Muscle of leg (tissue), 11 donors: ENCODE results near the gene CTBP2. TPM values are rescaled to one million over a fixed set of nuclear protein-coding genes. Genes with fewer than 3 reads are reported as not detected.
A peak's percentile ranks its signal among the peaks of the same experiment; 100 is the strongest.

Experiments used
- DNase-seq: peaks from one replicate; pipeline ENCODE4 v3.0.0; 2013
- H3K27ac ChIP-seq: one replicate; pipeline ENCODE4 v1.5.1; 2013; ENCODE audit warnings: mild to moderate bottlenecking, low read length, control low read depth
- H3K27me3 ChIP-seq: one replicate; pipeline ENCODE4 v1.6.1; 2013; ENCODE audit warnings: low read length; ENCODE audit not compliant: control insufficient read depth, insufficient read depth
- H3K36me3 ChIP-seq: one replicate; pipeline ENCODE4 v1.6.1; 2013; ENCODE audit warnings: low read length; ENCODE audit not compliant: control insufficient read depth, insufficient read depth
- H3K4me1 ChIP-seq: one replicate; pipeline ENCODE4 v1.6.1; 2013; ENCODE audit warnings: low read length; ENCODE audit not compliant: control insufficient read depth, insufficient read depth
- H3K4me3 ChIP-seq: one replicate; pipeline ENCODE4 v1.5.1; 2013; ENCODE audit warnings: low read length, control low read depth
- H3K9me3 ChIP-seq: replicated peaks from 2 replicates; pipeline ENCODE4 v1.6.1; 2013; ENCODE audit warnings: low read depth, low read length; ENCODE audit not compliant: control insufficient read depth
- WGBS: methylation state at CpG from one replicate; pipeline ENCODE4 v1.1.5; 2013; ENCODE audit warnings: missing lambda C conversion rate; ENCODE audit not compliant: insufficient coverage; 5-methylcytosine and 5-hydroxymethylcytosine counted together
- polyA plus RNA-seq, 8 donors: library from polyadenylated mRNA; unstranded; fragments of 120-200 nt; gene quantifications; one replicate each; pipeline versions ENCODE4 v1.2.1 to v1.2.3, GENCODE V29; 2013; ENCODE audit warnings: inconsistent platforms in 1 of 8, low replicate concordance in 1 of 8; ENCODE audit not compliant: insufficient read length in 8 of 8, insufficient read depth in 1 of 8
- total RNA-seq: library from RNA; stranded (reverse); fragments of 120-200 nt; gene quantifications from one replicate; pipeline ENCODE4 v1.2.4, GENCODE V29; 2013

The CTBP2 gene
- total and polyA plus RNA-seq, 9 donors: 32.4 to 50.2 (median 41.0) TPM

- Histone ChIP-seq H3K36me3 (peaks cover 5% of the 10 kb centered on the region), H3K9me3 (no peaks in the 10 kb centered on the region), H3K27me3 (no peaks in the 10 kb centered on the region), H3K4me3 (no peak overlapping the region), H3K4me1 (peaks cover 85% of the 10 kb centered on the region), H3K27ac (peak overlapping the region; percentile 87)
- DNase-seq: peak; percentile 60
- 80% methylated on average over 8 of the region's 12 CpGs for WGBS
These were observed 142.6 kb downstream of the CTBP2 start for GRCh38 chr10:125017547-125018298.

GRCh38 chr10:125016611-125017202 is 143.7 kb downstream of the CTBP2 start:
- no peaks in the 10 kb centered on the region for H3K27me3 ChIP-seq
- H3K4me1 ChIP-seq: peaks cover 83% of the 10 kb centered on the region
- H3K27ac ChIP-seq: peak overlapping the region; percentile 87
- 19% methylated on average over 10 of the region's 14 CpGs for WGBS
- H3K36me3 ChIP-seq: peaks cover 7% of the 10 kb centered on the region
- H3K9me3 ChIP-seq: no peaks in the 10 kb centered on the region
- DNase-seq: peak; percentile 91
- no peak overlapping the region for H3K4me3 ChIP-seq

GRCh38 chr10:125016123-125016522 is 144.2 kb downstream of the CTBP2 start:
- WGBS: 45% methylated on average over 7 of the region's 10 CpGs
- Histone ChIP-seq H3K27me3 (no peaks in the 10 kb centered on the region), H3K36me3 (peaks cover 7% of the 10 kb centered on the region), H3K4me1 (peaks cover 83% of the 10 kb centered on the region), H3K4me3 (no peak overlapping the region), H3K9me3 (no peaks in the 10 kb centered on the region), H3K27ac (peak overlapping the region; percentile 87)
- DNase-seq: no peak

GRCh38 chr10:125015356-125015944 is 144.9 kb downstream of the CTBP2 start:
- Histone ChIP-seq H3K9me3 (no peaks in the 10 kb centered on the region), H3K4me3 (no peak overlapping the region), H3K36me3 (peaks cover 7% of the 10 kb centered on the region), H3K27me3 (no peaks in the 10 kb centered on the region), H3K4me1 (peaks cover 83% of the 10 kb centered on the region), H3K27ac (peak overlapping the region; percentile 87)
- 28% methylated on average over 17 of the region's 23 CpGs for WGBS
- peak; percentile 72 for DNase-seq

- Histone ChIP-seq H3K27ac (peak overlapping the region; percentile 87), H3K36me3 (peaks cover 7% of the 10 kb centered on the region), H3K4me3 (no peak overlapping the region), H3K9me3 (no peaks in the 10 kb centered on the region), H3K27me3 (no peaks in the 10 kb centered on the region), H3K4me1 (peaks cover 83% of the 10 kb centered on the region)
- DNase-seq: no peak
- WGBS: 70% methylated on average over 12 of the region's 19 CpGs
These were observed 145.5 kb downstream of the CTBP2 start for GRCh38 chr10:125014836-125015355.

- Histone ChIP-seq H3K9me3 (no peaks in the 10 kb centered on the region), H3K27ac (peak overlapping the region; percentile 87), H3K27me3 (no peaks in the 10 kb centered on the region), H3K36me3 (peaks cover 7% of the 10 kb centered on the region), H3K4me3 (no peak overlapping the region), H3K4me1 (peaks cover 86% of the 10 kb centered on the region)
- WGBS: 75% methylated on average over 16 of the region's 20 CpGs
- no peak for DNase-seq
These were observed 146.1 kb downstream of the CTBP2 start for GRCh38 chr10:125014086-125014830.

GRCh38 chr10:125013529-125013872 is 146.9 kb downstream of the CTBP2 start:
- no peaks in the 10 kb centered on the region for H3K27me3 ChIP-seq
- H3K9me3 ChIP-seq: no peaks in the 10 kb centered on the region
- H3K4me3 ChIP-seq: no peak overlapping the region
- WGBS: 88% methylated on average over 4 of the region's 7 CpGs
- no peak for DNase-seq
- H3K4me1 ChIP-seq: peaks cover 85% of the 10 kb centered on the region
- H3K27ac ChIP-seq: no peak overlapping the region
- peaks cover 7% of the 10 kb centered on the region for H3K36me3 ChIP-seq

GRCh38 chr10:125012851-125013528 is 147.4 kb downstream of the CTBP2 start:
- no peaks in the 10 kb centered on the region for H3K27me3 ChIP-seq
- H3K4me1 ChIP-seq: peaks cover 88% of the 10 kb centered on the region
- H3K36me3 ChIP-seq: peaks cover 7% of the 10 kb centered on the region
- H3K27ac ChIP-seq: no peak overlapping the region
- no peak overlapping the region for H3K4me3 ChIP-seq
- no peak for DNase-seq
- no peaks in the 10 kb centered on the region for H3K9me3 ChIP-seq
- 90% methylated on average over 5 of the region's 15 CpGs for WGBS

GRCh38 chr10:125011926-125012705 is 148.2 kb downstream of the CTBP2 start:
- Histone ChIP-seq H3K27ac (peak overlapping the region; percentile 22), H3K4me3 (no peak overlapping the region), H3K9me3 (no peaks in the 10 kb centered on the region), H3K27me3 (no peaks in the 10 kb centered on the region), H3K4me1 (peaks cover 87% of the 10 kb centered on the region), H3K36me3 (peaks cover 7% of the 10 kb centered on the region)
- peak; percentile 75 for DNase-seq
- 67% methylated on average over 20 of the region's 27 CpGs for WGBS
